GM19395 (cell line): ENCODE data around the gene CDC42BPG.

Source experiments
- ATAC-seq: cut with Tn5 transposase; IDR thresholded peaks from one replicate; pipeline ENCODE4 v1.9.1; 2021; ENCODE audit warnings: mild to moderate bottlenecking, moderate library complexity; ENCODE audit not compliant: unreplicated experiment

Gene CDC42BPG

DNA sequence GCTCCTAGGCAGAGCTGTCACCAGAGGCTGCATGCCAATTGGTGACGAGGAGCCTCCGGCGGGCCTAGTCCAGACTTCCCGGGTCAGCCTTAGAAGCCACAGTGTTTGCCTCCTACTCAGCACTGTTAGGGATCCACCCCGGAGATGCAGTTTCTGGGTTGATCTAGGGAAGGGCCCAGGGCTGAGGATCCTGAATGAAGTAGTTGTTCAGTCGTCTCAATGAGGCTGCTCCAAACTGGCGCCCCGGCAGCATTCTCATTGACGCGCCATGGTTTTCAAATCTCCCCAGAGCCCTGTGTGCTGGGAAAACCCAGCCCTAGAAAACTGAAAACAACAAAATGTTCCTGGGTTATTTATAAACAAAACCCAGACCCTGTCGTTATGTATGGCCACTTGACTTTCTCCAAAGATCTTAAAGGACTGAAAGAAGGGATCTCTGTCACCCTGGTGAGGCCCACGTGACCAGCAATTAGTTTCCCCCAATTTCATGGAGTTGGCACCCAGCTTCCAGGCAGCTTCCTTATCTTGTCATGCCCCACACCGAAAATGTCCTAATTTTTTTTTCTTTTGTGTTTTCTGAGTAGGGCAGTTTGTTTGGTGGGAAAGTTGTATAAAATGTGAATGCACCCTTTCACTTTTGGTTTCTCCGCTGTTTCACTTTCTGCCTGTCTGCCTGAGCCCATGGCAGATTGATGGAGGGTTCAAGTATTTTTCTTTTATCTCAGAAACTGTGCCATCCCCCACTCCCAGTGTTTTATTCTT lies 36.0 kb upstream of the CDC42BPG start:
- no peak for ATAC-seq

DNA sequence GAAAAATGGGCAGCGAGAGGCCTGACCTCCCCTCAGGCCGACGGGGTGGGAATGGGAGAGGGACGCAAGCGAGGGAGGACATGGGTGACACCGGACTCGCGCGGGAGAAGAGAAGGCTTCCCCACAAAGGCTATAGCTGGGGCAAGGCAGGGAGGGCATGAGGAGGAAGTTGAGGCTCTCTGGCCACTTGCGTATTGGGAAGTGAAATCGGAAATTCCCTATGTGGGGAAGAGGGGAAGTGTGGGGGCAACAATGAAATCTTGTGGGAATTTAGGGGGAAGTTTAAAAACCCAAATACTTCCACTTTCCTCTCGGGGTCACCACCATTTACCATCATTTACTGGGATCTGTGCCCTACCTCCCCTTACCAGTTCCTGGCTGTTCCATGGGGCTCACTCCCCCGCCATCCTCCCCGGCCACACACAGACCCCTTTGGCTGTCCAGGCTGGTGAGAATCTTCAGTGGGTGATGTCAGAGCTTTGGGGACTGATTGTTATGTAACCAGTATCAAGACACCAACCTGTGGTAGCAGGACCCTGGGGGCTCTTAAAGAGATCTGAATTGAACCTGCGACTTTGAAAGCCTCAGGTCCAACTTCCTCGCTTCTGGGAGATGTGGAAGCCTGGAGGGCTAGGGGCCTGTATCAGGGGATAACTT lies 34.9 kb upstream of the CDC42BPG start:
- ATAC-seq, result no peak

DNA sequence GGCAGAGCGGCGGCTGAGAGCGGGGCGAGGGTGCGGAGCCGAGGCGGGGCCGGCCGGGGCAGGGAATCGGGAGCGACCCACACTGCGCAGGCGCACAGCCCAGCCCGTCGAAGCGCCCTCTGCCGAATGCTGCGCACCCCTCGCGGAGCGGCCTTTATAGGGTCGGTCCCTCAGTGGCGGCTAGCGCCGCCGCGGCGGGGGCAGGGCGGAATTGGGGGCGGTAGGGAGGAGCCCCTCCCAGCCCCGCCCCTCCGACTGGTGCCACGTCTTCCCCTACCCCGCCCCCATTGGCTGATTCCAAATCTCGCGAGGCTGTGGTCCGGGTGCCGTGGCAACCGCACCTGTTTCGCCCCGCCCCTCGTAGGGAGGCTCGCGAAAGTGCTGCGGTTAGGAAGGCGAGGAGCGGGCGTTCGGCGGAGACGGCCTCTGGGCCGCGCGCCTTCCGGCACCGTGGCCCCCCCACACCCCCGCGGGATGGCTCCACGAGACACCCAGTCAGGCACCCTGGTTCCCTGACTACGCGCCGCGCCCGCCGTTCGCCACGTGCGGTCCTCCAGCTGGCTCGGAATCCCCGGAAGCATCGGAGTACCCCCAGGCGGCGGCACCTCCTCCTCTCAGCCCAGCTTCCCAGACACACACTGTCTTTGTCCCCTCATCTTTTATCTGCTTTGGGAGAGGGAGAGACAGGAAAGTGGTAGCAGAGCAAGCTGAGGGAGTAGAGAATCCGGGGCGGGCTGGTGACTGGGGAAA lies 34.2 kb upstream of the CDC42BPG start, which contains the start of gene EHD1:
TSS of gene EHD1 (minus strand) at position 128 of the 750 bp plus-strand sequence. CDS start 157 bp downstream, outside the sequence.
- peak; percentile 62 for ATAC-seq

DNA sequence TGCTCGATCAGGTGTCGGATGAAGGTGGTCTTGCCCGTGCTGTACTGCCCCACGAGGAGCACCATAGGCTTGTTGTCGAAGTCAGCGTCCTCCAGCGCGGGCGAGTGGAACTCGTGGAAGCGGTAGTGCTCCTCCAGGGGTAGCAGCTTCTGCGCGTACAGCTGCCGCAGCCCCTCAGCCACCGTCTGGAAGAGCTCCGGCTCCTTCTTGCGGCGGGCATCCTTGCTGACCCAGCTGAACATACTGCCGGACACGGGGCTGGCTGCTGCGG lies 33.7 kb upstream of the CDC42BPG start:
- peak; percentile 7 for ATAC-seq

DNA sequence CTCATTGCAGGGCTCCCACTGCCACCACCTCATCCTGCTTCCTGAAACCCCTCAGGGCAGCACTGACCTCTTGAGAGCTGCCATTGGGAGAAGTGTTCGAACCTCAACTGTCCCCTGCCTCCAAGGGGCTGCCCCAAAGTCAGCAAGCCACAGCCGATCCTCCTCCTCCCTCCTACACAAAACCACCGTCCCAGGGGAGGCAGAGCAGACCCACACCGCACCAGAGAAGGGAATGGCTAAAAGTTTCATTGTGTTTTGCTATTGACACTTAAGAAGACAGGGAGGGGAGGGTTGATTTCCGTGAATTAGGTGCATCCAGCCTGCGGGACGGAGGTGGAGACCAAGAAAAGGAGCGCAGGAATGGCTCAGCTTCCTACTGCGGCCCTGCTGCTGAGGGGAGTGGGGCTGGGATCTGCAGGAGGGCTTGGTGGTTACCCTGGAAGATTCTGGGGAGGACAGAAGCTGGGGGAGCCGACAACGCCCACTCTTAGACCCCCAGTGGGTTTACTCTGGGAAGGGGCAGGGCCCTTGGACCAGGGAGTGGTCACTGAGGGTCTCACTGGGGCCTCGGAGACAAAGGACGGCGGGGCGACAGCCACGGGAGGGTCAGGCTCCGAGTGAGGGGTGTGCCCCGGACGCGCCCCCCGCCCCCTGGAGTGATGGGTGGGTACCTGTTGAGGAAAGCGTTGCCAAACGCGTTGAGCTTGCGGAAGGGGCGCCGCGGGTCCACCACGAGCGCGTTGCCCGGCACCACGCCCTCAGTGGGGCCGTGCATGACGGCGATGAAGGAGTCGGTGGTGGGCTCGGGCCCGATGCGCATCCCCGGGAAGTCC lies 33.2 kb upstream of the CDC42BPG start:
- peak; percentile 7 for ATAC-seq

DNA sequence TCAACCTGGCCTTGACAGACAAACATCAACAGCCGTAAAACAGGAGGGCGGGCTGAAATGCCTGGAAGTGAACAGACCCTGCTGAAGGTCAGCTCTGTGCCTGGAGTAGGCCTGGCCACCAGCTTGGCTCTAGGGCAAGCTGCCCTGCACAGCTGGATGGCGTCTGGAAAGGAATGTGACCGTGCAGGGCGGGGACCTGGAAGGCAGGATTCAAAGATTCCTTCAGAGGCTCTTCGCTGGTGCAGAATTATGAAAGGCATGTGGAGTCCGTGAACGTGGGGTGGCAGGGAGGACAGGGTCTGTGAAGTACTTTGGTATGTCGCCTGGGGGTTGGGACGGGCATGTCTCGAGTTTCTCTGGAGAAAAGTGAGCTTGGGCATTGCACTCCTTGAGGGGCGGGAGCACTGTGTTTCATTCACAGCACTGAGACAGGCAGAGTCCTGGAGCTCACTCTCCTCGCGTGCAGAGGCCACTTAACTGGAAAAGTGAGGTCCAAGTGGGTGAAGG lies 32.4 kb upstream of the CDC42BPG start:
- ATAC-seq, result no peak

DNA sequence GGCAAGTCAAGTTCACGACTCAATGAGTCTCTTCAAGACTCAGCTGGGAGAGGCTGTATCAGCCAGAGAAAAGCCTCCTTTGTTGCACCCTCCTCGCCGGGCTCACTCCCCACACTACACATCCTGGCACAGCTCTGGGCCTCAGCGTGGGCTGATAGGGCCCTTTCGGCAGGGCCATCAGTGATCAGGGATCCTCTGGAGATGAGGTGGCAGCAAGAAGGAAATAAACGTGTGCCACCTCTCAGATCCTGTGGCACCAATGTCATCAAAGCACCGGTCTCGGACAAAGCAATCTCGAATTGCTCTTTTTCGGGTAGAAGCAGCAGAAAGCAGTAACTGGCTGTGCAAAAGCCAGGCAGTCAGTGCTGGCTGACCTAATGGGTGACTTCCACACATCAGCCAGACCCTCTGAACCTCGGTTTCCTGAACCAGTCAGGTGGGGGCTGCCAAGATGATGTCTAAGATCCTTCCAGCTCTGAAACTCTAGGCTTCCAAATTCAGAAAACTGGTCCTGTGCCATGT lies 31.8 kb upstream of the CDC42BPG start:
- ATAC-seq, result no peak

DNA sequence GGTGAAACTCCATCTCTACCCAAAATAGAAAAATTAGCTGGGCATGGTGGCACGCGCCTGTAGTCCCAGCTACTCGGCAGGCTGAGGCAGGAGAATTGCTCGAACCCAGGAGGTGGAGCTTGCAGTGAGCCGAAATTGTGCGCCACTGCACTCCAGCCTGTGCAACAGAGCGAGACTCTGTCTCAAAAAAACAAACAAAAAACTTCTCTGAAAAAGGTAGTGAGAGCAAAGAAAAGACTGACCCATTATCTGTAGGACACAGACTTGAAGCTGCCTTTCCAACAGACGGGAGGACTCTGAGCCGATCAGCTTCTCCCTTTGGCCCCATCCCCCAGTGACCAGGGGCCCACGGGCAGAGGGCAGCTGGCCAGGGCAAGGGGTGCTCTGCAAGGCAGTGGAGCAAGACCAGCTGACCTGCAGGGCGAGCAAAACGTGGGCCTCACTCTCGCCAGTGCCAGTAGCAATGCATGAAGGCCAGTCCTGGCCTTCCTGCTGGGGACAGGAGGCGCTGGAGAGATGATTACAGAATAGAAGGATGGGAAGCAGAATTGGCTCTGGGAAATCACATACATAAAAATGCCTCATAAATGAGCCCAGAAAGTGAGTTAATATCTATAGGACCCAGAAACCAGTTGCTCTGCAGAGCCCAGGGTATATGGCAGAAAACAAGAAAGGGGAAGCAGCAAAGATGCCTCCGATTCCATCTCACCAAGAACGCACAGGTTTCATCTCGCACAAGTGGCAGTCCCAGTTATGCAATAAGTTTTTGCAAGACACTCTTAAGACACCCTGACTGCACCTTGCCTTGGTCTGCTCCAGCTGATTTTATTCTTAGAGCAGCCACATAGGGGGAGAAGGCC lies 31.1 kb upstream of the CDC42BPG start:
- ATAC-seq, result no peak

DNA sequence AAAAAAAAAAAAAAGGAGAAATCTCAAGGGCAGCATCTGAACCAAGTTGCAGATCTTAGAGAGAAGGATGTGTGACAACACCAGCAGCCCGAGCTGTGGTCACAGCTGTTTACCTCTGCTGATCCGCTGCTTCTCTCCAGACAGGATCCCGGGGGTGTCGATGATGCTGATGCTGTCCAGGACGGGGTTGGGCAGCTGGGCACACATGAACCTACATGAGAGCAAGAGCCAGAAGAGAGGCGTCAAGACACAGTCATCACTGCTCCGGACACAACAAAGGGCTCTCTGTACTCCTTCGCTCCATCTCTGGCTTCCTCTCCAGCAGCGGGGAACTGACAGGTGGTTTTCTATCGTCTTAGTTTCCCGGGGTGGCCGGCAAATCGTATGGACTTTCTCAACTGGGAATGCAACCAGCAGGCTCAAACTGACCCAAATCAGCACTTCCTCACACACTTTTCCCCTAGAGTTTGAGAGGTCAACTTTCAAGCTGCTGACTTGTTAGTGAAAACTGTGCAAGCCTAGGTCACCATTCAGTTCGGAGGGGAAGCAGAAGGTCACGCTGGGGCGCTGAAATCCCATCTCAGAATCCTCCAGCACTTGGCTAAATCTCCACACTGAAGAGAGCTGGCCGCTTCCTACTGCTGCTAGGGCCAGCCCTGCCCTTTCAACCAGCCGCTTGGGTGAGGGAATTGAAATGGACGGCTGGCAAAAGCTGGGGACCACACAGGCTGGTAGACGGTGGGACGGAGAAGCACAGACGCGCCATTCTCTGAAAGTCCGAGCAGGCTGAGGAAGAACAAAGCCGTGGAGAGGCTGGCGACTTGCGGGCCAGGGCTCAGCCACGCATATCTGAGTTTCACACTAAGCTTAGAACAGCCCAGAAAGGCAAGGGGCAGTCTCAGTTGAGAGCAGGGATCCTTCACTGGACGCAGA lies 30.1 kb upstream of the CDC42BPG start:
- ATAC-seq, result no peak

DNA sequence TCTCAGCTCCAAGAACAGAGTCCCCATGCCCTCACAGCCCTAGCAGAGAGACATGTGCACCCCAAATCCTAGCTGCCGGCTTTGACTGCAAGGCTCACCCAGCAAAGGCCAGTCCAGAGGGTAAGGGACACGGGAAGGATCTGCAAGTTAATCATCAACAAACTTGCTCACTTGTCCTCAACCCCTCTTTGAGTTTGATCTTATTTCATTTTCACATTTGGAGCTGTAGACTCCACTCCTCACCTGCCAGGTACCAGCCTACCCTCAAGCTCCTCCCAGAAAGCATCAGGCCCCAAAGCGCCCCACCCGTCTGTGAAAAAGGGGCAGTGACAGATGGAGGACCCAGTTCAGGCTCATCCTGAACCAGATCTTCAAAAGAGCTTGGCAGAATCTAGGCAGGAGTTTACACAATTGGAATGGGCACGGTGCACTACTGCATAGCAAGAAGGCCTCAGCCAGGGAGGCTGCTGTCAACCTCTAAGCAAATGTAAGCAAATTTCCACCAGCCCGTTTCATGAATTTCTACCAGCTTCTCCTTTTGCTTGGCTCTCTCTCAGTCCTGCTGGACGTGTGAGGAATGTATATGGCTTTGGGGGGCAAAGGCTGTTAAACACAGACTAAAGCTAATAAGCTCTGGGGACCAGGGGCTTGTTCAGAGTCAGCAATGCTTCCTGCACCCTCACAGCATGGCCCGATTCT lies 28.5 kb upstream of the CDC42BPG start:
- ATAC-seq, result no peak

DNA sequence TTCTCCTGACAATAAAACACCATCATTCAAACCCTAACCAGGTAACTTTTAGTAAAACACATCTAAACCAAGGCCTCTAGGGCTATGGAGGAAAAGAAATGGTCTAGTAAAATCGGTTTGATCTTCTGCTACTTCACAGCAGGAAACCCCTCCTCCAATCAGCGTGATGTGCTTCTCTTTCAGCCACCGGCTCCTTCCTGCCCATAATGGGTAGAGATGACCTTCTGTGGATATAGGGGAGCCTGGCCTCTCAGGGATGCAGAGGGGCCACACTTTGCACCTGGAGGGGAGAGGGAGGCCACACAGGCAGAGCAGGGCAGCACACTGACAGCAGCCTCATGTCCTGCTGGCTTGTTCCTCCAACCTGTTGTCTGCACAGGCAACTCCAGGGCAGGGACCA lies 27.0 kb upstream of the CDC42BPG start:
- no peak for ATAC-seq

DNA sequence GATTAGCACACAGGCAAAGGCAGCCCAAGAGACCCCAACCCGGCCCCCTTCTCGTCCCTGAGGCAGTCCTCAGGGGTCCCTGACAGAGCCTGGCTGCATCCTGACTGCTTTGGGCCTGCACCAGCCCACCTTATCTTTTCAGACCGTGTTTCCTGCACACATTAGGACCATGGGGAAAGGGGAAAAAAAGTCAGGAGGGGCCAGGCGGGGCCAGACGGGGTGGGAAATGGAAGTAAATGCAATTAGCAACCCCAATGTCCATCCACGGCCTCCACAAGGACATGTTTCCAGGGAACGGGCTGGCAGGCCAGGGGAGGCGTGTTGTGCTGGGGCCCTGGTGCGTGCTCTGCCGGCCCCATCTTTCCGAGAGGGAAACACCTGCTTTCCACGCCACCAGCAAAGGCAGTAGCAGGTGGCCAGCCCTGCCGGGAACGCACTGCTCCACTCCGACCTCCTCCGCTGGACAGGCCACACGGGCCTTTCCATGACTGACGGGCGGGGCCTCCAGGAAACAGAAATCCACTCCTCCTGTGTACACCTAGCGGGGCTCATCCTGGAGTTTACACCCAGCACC lies 26.5 kb upstream of the CDC42BPG start:
- ATAC-seq, result no peak

DNA sequence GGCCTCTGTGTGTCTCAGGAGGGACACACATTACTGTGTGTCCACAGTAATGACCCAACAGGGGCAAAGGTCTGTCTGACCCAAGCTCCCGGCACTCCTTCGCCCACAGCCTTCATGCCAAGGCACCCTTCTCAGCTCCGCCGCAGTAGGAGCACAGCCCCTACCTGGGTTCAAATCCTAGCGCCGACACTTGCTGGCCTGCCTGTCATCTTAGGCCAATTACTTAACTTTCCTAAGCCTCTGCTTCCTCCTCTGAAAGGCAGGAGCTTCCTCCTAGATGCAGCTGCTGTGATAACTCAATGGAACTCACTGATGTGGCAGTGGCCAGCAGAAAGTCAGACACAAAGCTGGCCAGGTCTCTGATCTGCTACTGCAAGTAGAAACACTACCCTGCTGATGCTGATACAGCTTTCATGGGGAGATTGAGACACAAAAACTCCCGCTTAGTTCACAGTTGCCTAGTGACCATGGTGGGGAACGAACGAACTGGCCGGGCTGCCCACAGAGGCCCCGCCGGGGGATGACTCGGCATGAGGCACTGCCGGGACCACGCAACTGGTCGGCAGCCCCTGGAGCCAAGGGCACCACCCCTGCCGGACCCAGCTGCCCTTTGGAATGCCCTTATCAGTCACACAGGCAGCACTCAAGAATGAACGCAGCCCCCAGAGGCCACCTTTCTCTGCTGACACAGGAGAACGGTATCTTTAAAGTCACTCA lies 25.9 kb upstream of the CDC42BPG start:
- no peak for ATAC-seq

DNA sequence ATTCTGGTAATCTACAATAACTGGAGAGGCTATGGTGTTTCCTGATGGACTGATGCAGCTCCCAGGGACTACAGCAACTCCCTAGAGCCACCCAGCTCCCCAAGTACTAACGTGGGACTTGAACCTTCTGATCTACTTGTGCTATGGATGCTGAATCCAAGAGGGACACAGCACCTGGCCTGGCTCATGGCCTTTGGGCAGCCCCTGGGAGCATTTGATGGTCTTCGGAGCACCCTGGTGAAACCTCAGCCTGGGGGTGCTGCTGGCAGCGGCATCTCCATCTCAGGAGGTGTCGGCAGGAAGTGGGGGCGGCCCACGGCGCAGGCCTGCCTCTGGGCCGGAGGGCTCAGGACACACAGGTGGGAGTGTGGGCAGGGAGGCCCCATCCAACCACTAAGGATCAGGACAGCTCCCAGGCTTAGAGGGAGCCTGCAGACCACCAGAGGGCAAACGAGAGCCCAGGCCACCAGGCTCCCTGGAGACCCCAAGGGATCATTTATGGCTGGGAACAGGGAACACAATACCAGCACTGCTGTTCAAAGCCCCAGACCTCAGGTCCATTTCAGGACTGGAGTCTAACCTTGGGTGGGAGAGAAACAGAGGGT lies 25.2 kb upstream of the CDC42BPG start:
- no peak for ATAC-seq

DNA sequence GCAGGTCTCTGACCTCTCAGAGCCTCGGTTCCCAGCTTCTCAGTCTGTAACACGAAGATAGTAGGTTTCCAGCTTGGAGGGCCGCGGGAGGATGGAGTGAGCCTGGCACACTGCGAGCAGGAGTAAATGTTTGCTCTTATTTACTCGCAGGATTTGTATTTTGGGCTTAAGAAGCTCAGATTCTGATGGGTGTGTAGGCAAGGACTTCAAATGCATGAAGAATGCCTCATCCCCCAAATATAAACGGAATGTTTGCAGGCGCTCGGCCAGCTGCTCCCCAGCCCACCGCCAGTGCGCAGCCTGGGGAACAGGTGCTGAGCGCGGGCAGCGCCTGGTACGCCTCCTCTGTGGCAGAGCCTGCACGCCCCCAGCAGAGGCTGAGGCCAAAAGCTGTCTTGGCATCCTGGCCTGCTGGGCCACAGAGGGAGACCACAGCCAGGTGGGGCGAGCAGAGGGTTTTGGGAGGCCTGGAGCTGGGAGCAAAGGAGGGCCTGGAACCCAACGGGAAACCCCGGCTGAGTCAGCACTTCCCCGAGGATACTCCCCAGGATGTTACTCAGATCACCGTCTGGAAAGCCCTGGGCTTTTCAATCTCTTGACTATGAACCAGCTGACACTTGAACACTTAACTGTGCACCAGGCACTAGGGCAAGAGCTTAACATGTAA lies 24.6 kb upstream of the CDC42BPG start:
- no peak for ATAC-seq
